HepG2 (cell line): Measurements from ENCODE around the gene PTPRN.

Experiments
- REST ChIP-seq, 2 experiments: IDR thresholded peaks; 2 replicates each; pipeline ENCODE4 v1.6.1; 2011 to 2012; ENCODE audit warnings: low read length in 2 of 2, borderline replicate concordance in 1 of 2, low read depth in 1 of 2, mild to moderate bottlenecking in 1 of 2, moderate library complexity in 1 of 2
- ZNF780A ChIP-seq: sonication (generic); formaldehyde crosslinking; IDR thresholded peaks from 2 replicates; pipeline ENCODE4 v1.8.0; 2022; ENCODE audit warnings: mild to moderate bottlenecking, missing genetic modification reagents, moderate library complexity
- TF ChIP-seq, protein P1 (sequence below): sonication (generic); formaldehyde crosslinking; IDR thresholded peaks from 2 replicates; pipeline ENCODE4 v1.5.0; 2020; ENCODE audit warnings: mild to moderate bottlenecking, missing genetic modification reagents, moderate library complexity

DNA sequence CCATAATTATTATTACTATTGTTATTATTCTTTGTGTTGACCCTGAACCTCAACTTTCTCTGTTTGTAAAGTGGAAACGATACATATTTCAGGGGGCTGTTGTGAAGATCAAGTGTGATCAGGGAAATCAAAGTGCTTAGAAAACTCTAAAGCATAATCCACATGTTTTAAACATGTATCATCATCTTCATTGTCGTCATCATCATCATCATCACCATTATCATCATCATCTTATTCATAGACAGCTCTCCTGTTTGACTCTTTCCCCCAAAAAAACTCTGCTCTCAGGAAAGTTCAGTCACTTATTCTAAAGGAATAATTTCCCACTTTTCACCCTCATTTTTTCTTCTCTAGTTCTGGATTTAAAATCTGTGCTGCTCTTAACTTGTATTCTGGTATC is 5.0 kb downstream of the PTPRN start:
- TF ChIP-seq, protein P1, sequence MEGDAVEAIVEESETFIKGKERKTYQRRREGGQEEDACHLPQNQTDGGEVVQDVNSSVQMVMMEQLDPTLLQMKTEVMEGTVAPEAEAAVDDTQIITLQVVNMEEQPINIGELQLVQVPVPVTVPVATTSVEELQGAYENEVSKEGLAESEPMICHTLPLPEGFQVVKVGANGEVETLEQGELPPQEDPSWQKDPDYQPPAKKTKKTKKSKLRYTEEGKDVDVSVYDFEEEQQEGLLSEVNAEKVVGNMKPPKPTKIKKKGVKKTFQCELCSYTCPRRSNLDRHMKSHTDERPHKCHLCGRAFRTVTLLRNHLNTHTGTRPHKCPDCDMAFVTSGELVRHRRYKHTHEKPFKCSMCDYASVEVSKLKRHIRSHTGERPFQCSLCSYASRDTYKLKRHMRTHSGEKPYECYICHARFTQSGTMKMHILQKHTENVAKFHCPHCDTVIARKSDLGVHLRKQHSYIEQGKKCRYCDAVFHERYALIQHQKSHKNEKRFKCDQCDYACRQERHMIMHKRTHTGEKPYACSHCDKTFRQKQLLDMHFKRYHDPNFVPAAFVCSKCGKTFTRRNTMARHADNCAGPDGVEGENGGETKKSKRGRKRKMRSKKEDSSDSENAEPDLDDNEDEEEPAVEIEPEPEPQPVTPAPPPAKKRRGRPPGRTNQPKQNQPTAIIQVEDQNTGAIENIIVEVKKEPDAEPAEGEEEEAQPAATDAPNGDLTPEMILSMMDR (CRISPR knock-in tag): no peak
- TF ChIP-seq REST (IDR thresholded peaks at IDR 0.05; ENCODE audit: borderline replicate concordance in 1 of 2, low read depth in 1 of 2, low read length in 2 of 2): no peak
- TF ChIP-seq ZNF780A: no peak
